PC-3 (cell line): ENCODE results near the gene DPH5. TPM values are rescaled to one million over a fixed set of nuclear protein-coding genes. Genes with fewer than 3 reads are reported as not detected.

Source experiments
- ATAC-seq: fragments of 200-7000 bp; cut with Tn5 transposase; 2 replicates; pipeline ENCODE4 v1.9.1; 2020; ENCODE audit warnings: mild to moderate bottlenecking, moderate library complexity
- BruUV-seq: library from RNA; stranded (reverse); fragments of 400-500 nt; replicated peaks from 2 replicates; lab custom pipeline; 2021; lab: Mats Ljungman, UMichigan
- CTCF ChIA-PET: fragments of 300-600 bp; sonication (Branson Sonifier 250); formaldehyde crosslinking; loops from one replicate; lab custom pipeline; 2022; ENCODE audit warnings: antibody characterized with exemption; lab: Charles Lee
- POLR2A ChIA-PET: fragments of 300-600 bp; sonication (Branson Sonifier 250); formaldehyde crosslinking; loops from one replicate; lab custom pipeline; 2022; ENCODE audit warnings: antibody characterized with exemption; ENCODE audit not compliant: unreplicated experiment; lab: Charles Lee
- DNase-seq: peaks from one replicate; pipeline ENCODE4 v3.0.0-alpha.2; 2015
- H2AFZ ChIP-seq: fragments of 300-600 bp; sonication (generic); 2 replicates; pipeline ENCODE4 v1.6.0; 2016; ENCODE audit warnings: antibody characterized with exemption, low read length
- H3F3A ChIP-seq: fragments of 300-600 bp; sonication (generic); one replicate; pipeline ENCODE4 v1.6.0; 2017; ENCODE audit warnings: antibody characterized with exemption, low read length, control low read depth, mild to moderate bottlenecking; ENCODE audit not compliant: unreplicated experiment
- H3K27ac ChIP-seq: fragments of 300-600 bp; sonication (generic); 2 replicates; pipeline ENCODE4 v1.5.1; 2016; ENCODE audit warnings: mild to moderate bottlenecking, low read length
- H3K27me3 ChIP-seq: fragments of 300-600 bp; sonication (generic); 2 replicates; pipeline ENCODE4 v1.6.1; 2016; ENCODE audit warnings: low read length, mixed read lengths
- H3K36me3 ChIP-seq: fragments of 300-600 bp; sonication (generic); 2 replicates; pipeline ENCODE4 v1.6.1; 2016; ENCODE audit warnings: low read depth, mixed run types, low read length, mixed read lengths
- H3K4me1 ChIP-seq: fragments of 300-600 bp; sonication (generic); 2 replicates; pipeline ENCODE4 v1.5.1; 2016; ENCODE audit warnings: low read length; ENCODE audit not compliant: insufficient read depth
- H3K4me2 ChIP-seq: fragments of 300-600 bp; sonication (generic); 2 replicates; pipeline ENCODE4 v1.6.0; 2016; ENCODE audit warnings: low read length
- H3K4me3 ChIP-seq: fragments of 300-600 bp; sonication (generic); 2 replicates; pipeline ENCODE4 v1.5.1; 2016; ENCODE audit warnings: mild to moderate bottlenecking, low read length, mixed read lengths
- H3K79me2 ChIP-seq: fragments of 300-600 bp; sonication (generic); 2 replicates; pipeline ENCODE4 v1.6.1; 2017; ENCODE audit warnings: low read length, mixed read lengths
- H3K9ac ChIP-seq: fragments of 300-600 bp; sonication (generic); 2 replicates; pipeline ENCODE4 v1.6.0; 2016; ENCODE audit warnings: mild to moderate bottlenecking, low read length
- H3K9me2 ChIP-seq: fragments of 300-600 bp; sonication (generic); replicated peaks from 2 replicates; pipeline ENCODE4 v1.6.1; 2016; ENCODE audit warnings: mixed run types, low read length, mixed read lengths
- H3K9me3 ChIP-seq: fragments of 300-600 bp; sonication (generic); 2 replicates; pipeline ENCODE4 v1.6.1; 2016; ENCODE audit warnings: low read length, mixed read lengths
- H4K20me1 ChIP-seq: fragments of 300-600 bp; sonication (generic); 2 replicates; pipeline ENCODE4 v1.6.1; 2016; ENCODE audit warnings: low read length, mixed read lengths
- EZH2 ChIP-seq: fragments of 300-600 bp; sonication (generic); IDR thresholded peaks from one replicate; pipeline ENCODE4 v1.6.1; 2017; ENCODE audit warnings: antibody characterized with exemption, mild to moderate bottlenecking, low read length; ENCODE audit not compliant: unreplicated experiment
- EZH2phosphoT487 ChIP-seq: fragments of 300-600 bp; sonication (generic); IDR thresholded peaks from 2 replicates; pipeline ENCODE4 v1.6.1; 2018; ENCODE audit warnings: mild to moderate bottlenecking, antibody characterized with exemption, low read length, borderline replicate concordance
- intact Hi-C: fragments of 100-400 bp; cut with micrococcal nuclease; formaldehyde crosslinking; loops from 2 replicates; pipeline ENCODE4 v1.9.0; 2023
- total RNA-seq: library from RNA; depleted of rRNA; stranded (reverse); fragments of >200 nt; gene quantifications from 2 replicates; pipeline ENCODE4 v1.2.3, GENCODE V29; 2014
- TF ChIP-seq, protein P1 (sequence below): fragments of 300-600 bp; sonication (generic); conservative IDR thresholded peaks from 2 replicates; pipeline ENCODE4 v1.5.1; 2017; ENCODE audit warnings: antibody characterized with exemption, low read depth, mild to moderate bottlenecking, low read length

Gene DPH5
- total RNA-seq, 1 experiment from 2014 or later, result 24.9 TPM

DNA sequence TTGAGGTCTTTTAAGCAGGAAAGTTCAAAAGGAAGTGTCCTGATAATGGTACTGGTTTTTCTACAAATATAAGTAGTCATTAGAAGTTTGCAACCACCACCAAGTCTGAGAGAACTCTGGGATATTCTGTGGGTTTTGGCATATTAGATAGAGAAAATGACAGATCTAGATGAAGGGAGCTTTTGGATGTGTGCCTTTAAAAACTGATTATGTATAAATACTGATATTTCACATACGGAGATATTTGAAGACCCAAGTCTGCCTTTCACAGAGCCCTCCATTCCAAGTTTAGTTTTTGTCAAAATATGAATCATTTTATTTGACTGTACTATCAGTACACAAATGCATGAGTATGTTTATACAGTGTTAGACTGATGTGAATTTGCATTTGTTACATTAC, 48.6 kb downstream of the DPH5 start:
- ChIA-PET CTCF (no interaction called here), POLR2A (no interaction called here)
- peaks cover 6% of the 10 kb centered on the region; the same call in 1 of the 2 replicates for H3K36me3 ChIP-seq
- no TSS peak for BruUV-seq
- intact Hi-C loops, result no loop called here
- H3F3A ChIP-seq, result no peaks in the 10 kb centered on the region
- no peak overlapping the region for H2AFZ ChIP-seq
- TF ChIP-seq, protein P1, sequence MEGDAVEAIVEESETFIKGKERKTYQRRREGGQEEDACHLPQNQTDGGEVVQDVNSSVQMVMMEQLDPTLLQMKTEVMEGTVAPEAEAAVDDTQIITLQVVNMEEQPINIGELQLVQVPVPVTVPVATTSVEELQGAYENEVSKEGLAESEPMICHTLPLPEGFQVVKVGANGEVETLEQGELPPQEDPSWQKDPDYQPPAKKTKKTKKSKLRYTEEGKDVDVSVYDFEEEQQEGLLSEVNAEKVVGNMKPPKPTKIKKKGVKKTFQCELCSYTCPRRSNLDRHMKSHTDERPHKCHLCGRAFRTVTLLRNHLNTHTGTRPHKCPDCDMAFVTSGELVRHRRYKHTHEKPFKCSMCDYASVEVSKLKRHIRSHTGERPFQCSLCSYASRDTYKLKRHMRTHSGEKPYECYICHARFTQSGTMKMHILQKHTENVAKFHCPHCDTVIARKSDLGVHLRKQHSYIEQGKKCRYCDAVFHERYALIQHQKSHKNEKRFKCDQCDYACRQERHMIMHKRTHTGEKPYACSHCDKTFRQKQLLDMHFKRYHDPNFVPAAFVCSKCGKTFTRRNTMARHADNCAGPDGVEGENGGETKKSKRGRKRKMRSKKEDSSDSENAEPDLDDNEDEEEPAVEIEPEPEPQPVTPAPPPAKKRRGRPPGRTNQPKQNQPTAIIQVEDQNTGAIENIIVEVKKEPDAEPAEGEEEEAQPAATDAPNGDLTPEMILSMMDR, result no peak
- TF ChIP-seq EZH2 (no peak), EZH2phosphoT487 (no peak)
- H3K27me3 ChIP-seq, result no peaks in the 10 kb centered on the region
- H3K4me3 ChIP-seq, result no peak overlapping the region
- H3K79me2 ChIP-seq, result no peaks in the 10 kb centered on the region
- no peak overlapping the region for H3K27ac ChIP-seq
- ATAC-seq (no peak), DNase-seq (no peak)
- no peak overlapping the region for H3K4me2 ChIP-seq
- H3K9ac ChIP-seq, result no peak overlapping the region
- no peaks in the 10 kb centered on the region for H3K9me2 ChIP-seq
- no peaks in the 10 kb centered on the region for H3K4me1 ChIP-seq
- H3K9me3 ChIP-seq, result no peaks in the 10 kb centered on the region
- H4K20me1 ChIP-seq, result no peaks in the 10 kb centered on the region

DNA sequence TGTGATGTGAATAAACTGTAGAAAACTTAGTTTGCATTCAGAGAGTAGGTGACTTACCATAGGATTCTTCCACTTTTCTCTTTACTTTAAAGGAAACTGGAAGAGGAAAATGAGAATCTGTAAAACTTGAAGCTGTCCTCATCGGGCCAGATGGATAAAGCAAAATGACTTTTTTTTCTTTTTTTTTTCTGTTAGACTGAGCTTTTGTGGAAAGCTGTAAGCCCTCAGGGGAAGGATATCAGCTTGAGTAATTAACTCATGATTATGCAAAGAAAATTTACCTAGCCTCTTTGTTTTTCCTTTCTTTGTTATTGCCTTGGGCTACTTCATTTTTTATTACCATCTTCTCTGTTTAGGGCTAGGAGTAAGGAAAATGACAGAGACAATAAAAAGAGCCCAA, 53.4 kb downstream of the DPH5 start:
- CTCF ChIA-PET, result no interaction called here
- no peaks in the 10 kb centered on the region for H3K9me2 ChIP-seq
- no peak overlapping the region for H3K9ac ChIP-seq
- no TSS peak for BruUV-seq
- H2AFZ ChIP-seq, result no peak overlapping the region
- no peak overlapping the region for H3K4me3 ChIP-seq
- no peaks in the 10 kb centered on the region for H3K9me3 ChIP-seq
- no peaks in the 10 kb centered on the region for H3K27me3 ChIP-seq
- H3K4me2 ChIP-seq, result no peak overlapping the region
- intact Hi-C loops, result no loop called here
- H3K27ac ChIP-seq, result no peak overlapping the region
- no peaks in the 10 kb centered on the region for H3K4me1 ChIP-seq
- DNase-seq, result no peak
- H3K36me3 ChIP-seq, result peaks cover 3% of the 10 kb centered on the region; the same call in 1 of the 2 replicates
- H3F3A ChIP-seq, result no peaks in the 10 kb centered on the region
- H4K20me1 ChIP-seq, result no peaks in the 10 kb centered on the region
- TF ChIP-seq, protein P1, result no peak
- no peak for TF ChIP-seq EZH2
- TF ChIP-seq EZH2phosphoT487, result no peak
- no peak for ATAC-seq
- POLR2A ChIA-PET, result no interaction called here
- no peaks in the 10 kb centered on the region for H3K79me2 ChIP-seq

DNA sequence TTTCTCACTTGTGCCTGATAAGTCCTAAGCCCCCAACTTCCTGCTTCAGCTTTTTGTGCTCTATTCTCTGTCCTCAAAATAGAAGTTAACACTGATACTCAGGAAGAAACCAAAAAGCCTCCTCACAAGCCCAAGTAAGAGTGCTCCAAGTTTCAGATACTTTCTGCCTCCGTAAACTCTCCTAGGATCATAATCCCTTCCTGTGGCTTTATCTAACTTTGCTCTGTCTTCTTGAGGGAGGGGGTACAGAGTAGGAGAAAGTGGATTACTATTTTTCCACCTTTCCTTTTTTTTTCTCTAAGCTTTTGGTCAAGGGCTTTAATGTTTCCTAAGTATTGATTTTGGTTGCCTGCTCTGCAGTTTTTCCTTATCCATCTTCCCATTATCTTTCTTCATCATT, 54.6 kb downstream of the DPH5 start:
- ChIA-PET POLR2A (no interaction called here), CTCF (no interaction called here)
- Histone ChIP-seq H4K20me1 (no peaks in the 10 kb centered on the region), H3K9ac (no peak overlapping the region), H2AFZ (no peak overlapping the region), H3K79me2 (no peaks in the 10 kb centered on the region), H3K36me3 (peaks cover 5% of the 10 kb centered on the region; the same call in 1 of the 2 replicates), H3K9me2 (no peaks in the 10 kb centered on the region), H3K4me2 (no peak overlapping the region), H3K4me1 (no peaks in the 10 kb centered on the region), H3K27me3 (no peaks in the 10 kb centered on the region), H3K9me3 (no peaks in the 10 kb centered on the region), H3K27ac (no peak overlapping the region), H3F3A (no peaks in the 10 kb centered on the region), H3K4me3 (no peak overlapping the region)
- no peak for TF ChIP-seq EZH2
- no peak for TF ChIP-seq EZH2phosphoT487
- TF ChIP-seq, protein P1, result no peak
- no TSS peak for BruUV-seq
- no peak for ATAC-seq
- intact Hi-C loops, result no loop called here
- no peak for DNase-seq
